Trophoblast cell (in vitro differentiated cells and primary cell): Measurements from ENCODE around the gene RAD51D.
"Not testable (repeated sequence)": the region's sequence is repeated elsewhere in the genome, so short reads cannot be mapped to it uniquely, and the experiment has no call there.

Experiments used
- DNase-seq, 2 donors: peaks; one replicate each; pipeline ENCODE4 v3.0.0-alpha.2; 2016
- H2AFZ ChIP-seq: 2 replicates; pipeline ENCODE4 v1.6.1; 2013; ENCODE audit warnings: low read length, moderate library complexity, mild to moderate bottlenecking; ENCODE audit not compliant: insufficient read depth, poor library complexity
- H2AK5ac ChIP-seq: 2 replicates; pipeline ENCODE4 v1.6.1; 2013; ENCODE audit warnings: mild to moderate bottlenecking, low read length
- H2BK120ac ChIP-seq: 2 replicates; pipeline ENCODE4 v1.6.1; 2013; ENCODE audit warnings: low read length, mild to moderate bottlenecking, moderate library complexity; ENCODE audit not compliant: insufficient read depth, poor library complexity
- H2BK12ac ChIP-seq: 2 replicates; pipeline ENCODE4 v1.6.1; 2013; ENCODE audit warnings: mild to moderate bottlenecking, low read length, moderate library complexity
- H2BK5ac ChIP-seq: 2 replicates; pipeline ENCODE4 v1.6.1; 2013; ENCODE audit warnings: low read length, low read depth, moderate library complexity, mild to moderate bottlenecking; ENCODE audit not compliant: poor library complexity
- H3K14ac ChIP-seq: 2 replicates; pipeline ENCODE4 v1.6.1; 2013; ENCODE audit warnings: mild to moderate bottlenecking, low read length
- H3K18ac ChIP-seq: 2 replicates; pipeline ENCODE4 v1.6.1; 2013; ENCODE audit warnings: mild to moderate bottlenecking, low read length
- H3K23ac ChIP-seq: 2 replicates; pipeline ENCODE4 v1.6.1; 2013; ENCODE audit warnings: low read length
- H3K27ac ChIP-seq: 2 replicates; pipeline ENCODE4 v1.5.1; 2013; ENCODE audit warnings: low read depth, mild to moderate bottlenecking, inconsistent platforms, low read length, moderate library complexity
- H3K27me3 ChIP-seq: 2 replicates; pipeline ENCODE4 v1.6.1; 2013; ENCODE audit warnings: inconsistent platforms, mild to moderate bottlenecking, low read length, moderate library complexity; ENCODE audit not compliant: insufficient read depth
- H3K36me3 ChIP-seq, 2 experiments: 1 replicate in 1 of 2; 2 replicates in 1 of 2; pipeline ENCODE4 v1.6.1; 2013; ENCODE audit warnings: low read length in 2 of 2, mild to moderate bottlenecking in 2 of 2, moderate library complexity in 1 of 2; ENCODE audit not compliant: insufficient read depth in 2 of 2, control insufficient read depth in 1 of 2
- H3K4ac ChIP-seq: 2 replicates; pipeline ENCODE4 v1.6.1; 2013; ENCODE audit warnings: low read depth, mild to moderate bottlenecking, low read length, moderate library complexity
- H3K4me1 ChIP-seq, 2 experiments: 1 replicate in 1 of 2; 2 replicates in 1 of 2; pipeline ENCODE4 v1.6.1; 2013; ENCODE audit warnings: low read length in 2 of 2, mild to moderate bottlenecking in 2 of 2, moderate library complexity in 1 of 2; ENCODE audit not compliant: insufficient read depth in 2 of 2, control insufficient read depth in 1 of 2
- H3K4me2 ChIP-seq: 2 replicates; pipeline ENCODE4 v1.6.1; 2013; ENCODE audit warnings: inconsistent platforms, mild to moderate bottlenecking, low read length, moderate library complexity
- H3K4me3 ChIP-seq: 2 replicates; pipeline ENCODE4 v1.5.1; 2013; ENCODE audit warnings: mild to moderate bottlenecking, low read depth, low read length, inconsistent platforms
- H3K79me1 ChIP-seq: one replicate; pipeline ENCODE4 v1.6.1; 2013; ENCODE audit warnings: low read length
- H3K79me2 ChIP-seq: 2 replicates; pipeline ENCODE4 v1.6.1; 2013; ENCODE audit warnings: low read length, mild to moderate bottlenecking; ENCODE audit not compliant: control insufficient read depth, insufficient read depth, poor library complexity
- H3K9ac ChIP-seq: 2 replicates; pipeline ENCODE4 v1.6.1; 2013; ENCODE audit warnings: mild to moderate bottlenecking, low read length
- H3K9me3 ChIP-seq: 2 replicates; pipeline ENCODE4 v1.6.1; 2013; ENCODE audit warnings: low read depth, mild to moderate bottlenecking, control low read depth, inconsistent platforms, low read length; ENCODE audit not compliant: insufficient read depth
- H4K12ac ChIP-seq: 2 replicates; pipeline ENCODE4 v1.6.1; 2013; ENCODE audit warnings: low read depth, mild to moderate bottlenecking, low read length, moderate library complexity
- H4K8ac ChIP-seq: 2 replicates; pipeline ENCODE4 v1.6.1; 2013; ENCODE audit warnings: low read depth, mild to moderate bottlenecking, low read length, moderate library complexity
- H4K91ac ChIP-seq: one replicate; pipeline ENCODE4 v1.6.1; 2013; ENCODE audit warnings: low read depth, mild to moderate bottlenecking, low read length, moderate library complexity
- WGBS: extraction: QIAGEN DNeasy Blood & Tissue Kit; methylation state at CpG from one replicate; pipeline ENCODE4 v1.1.7; 2013; ENCODE audit warnings: missing lambda C conversion rate; ENCODE audit not compliant: insufficient read length, insufficient coverage; ENCODE audit errors: extremely low coverage; 5-methylcytosine and 5-hydroxymethylcytosine counted together

The RAD51D gene

DNA sequence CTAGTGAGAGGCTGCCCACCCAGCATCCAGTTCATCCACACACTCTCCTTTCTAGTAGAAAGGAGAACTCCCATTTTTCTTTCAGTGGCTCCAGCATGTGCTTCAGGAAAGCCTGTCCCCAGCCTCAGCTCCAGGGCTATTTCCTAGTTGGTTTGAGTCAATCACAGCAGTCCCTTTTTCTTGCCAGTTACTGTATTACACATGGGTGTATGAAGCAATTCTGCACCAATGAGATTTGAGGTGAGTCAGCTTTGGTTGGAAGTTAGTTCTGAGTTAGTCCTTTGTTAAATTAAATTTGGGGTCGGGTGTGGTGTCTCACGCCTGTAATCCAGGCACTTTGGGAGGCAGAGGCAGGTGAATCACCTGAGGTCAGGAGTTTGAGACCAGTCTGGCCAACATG lies 24.8 kb downstream of the RAD51D start:
- Histone ChIP-seq H3K23ac (no peak overlapping the region), H2BK5ac (no peak overlapping the region)
- no CpG with 5 or more reads among the region's 2 CpGs for whole genome bisulfite sequencing

GRCh38 chr17:35090707-35091106 lies 29.0 kb downstream of the RAD51D start:
- H2BK12ac ChIP-seq, H3K36me3 ChIP-seq, DNase-seq, H2AFZ ChIP-seq, H3K27ac ChIP-seq, H3K9ac ChIP-seq, H2AK5ac ChIP-seq, H3K79me2 ChIP-seq, H2BK5ac ChIP-seq, H3K4me3 ChIP-seq, H4K12ac ChIP-seq, H4K91ac ChIP-seq, H4K8ac ChIP-seq, H3K23ac ChIP-seq, H3K4me2 ChIP-seq, H2BK120ac ChIP-seq, H3K18ac ChIP-seq, H3K9me3 ChIP-seq, H3K4ac ChIP-seq, H3K14ac ChIP-seq, H3K27me3 ChIP-seq: not testable (repeated sequence)
- Histone ChIP-seq H3K79me1 (peaks cover 10% of the 10 kb centered on the region), H3K4me1 (peaks cover 3 to 11% of the 10 kb centered on the region in 2 experiments)
- WGBS: no CpG with 5 or more reads among the region's 11 CpGs

More for the DNA sequence above, 24.8 kb downstream of the RAD51D start:
- Histone ChIP-seq H3K9me3 (no peaks in the 10 kb centered on the region), H4K12ac (no peak overlapping the region), H3K36me3 (peaks cover 0 to 3% of the 10 kb centered on the region in 2 experiments), H3K4ac (no peak overlapping the region), H3K4me1 (peaks cover 0 to 1% of the 10 kb centered on the region in 2 experiments), H3K9ac (no peak overlapping the region), H4K91ac (no peak overlapping the region), H3K4me2 (no peak overlapping the region), H2AFZ (no peak overlapping the region), H2BK12ac (no peak overlapping the region), H3K4me3 (no peak overlapping the region), H3K18ac (no peak overlapping the region), H3K79me1 (no peaks in the 10 kb centered on the region), H2BK120ac (no peak overlapping the region), H3K27ac (no peak overlapping the region), H3K14ac (no peak overlapping the region), H3K79me2 (no peaks in the 10 kb centered on the region), H3K27me3 (no peaks in the 10 kb centered on the region), H4K8ac (no peak overlapping the region), H2AK5ac (no peak overlapping the region)
- peak in 1 of 2 donors; percentile 12 for DNase-seq

DNA sequence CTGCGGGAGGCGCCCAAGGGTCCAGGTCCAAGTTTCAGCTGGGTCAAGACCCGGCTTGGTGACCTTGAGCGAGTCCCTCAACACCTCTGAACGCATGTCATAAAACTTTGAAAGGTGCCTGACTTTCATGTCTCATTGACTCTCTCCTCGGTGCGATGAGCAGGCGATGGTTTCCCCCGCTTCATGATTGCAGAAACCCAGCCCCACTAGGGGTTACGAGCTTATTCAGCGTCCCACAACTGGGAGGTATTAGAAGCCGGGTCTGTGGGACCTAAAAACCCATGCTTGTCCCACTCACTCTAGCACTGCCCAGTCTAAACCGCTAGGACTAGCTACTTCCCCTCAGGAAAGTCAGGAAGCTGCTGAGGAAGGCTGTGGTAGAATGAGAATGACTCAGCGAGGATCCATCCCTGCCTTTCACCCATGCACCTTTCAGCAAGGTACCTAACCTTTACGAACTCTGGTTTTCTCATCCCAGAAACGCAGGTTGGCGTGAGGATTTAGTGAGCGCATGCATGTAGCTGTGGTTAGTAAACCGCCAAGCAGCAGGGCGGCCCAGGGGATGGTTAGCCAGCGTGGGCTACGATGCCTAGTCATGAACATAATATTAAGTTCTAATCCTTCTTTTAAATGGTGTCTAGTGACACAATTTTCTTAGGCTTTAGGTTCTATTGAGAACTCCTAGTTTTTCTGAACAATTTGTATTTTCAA lies 29.9 kb downstream of the RAD51D start:
- H4K8ac ChIP-seq: peak overlapping the region; percentile 49
- peak overlapping the region; percentile 6 for H3K9ac ChIP-seq
- WGBS: no CpG with 5 or more reads among the region's 22 CpGs
- H3K4ac ChIP-seq: no peak overlapping the region
- H3K4me3 ChIP-seq: peak overlapping the region; percentile 38
- H3K36me3 ChIP-seq: no peaks in the 10 kb centered on the region
- DNase-seq: peak; percentile 29 to 63
- H4K91ac ChIP-seq: peak overlapping the region; percentile 31
- H3K18ac ChIP-seq: no peak overlapping the region
- peak overlapping the region; percentile 23 for H2BK12ac ChIP-seq
- H3K27me3 ChIP-seq: no peaks in the 10 kb centered on the region
- H2BK120ac ChIP-seq: no peak overlapping the region
- H3K27ac ChIP-seq: peak overlapping the region; percentile 30
- H3K79me1 ChIP-seq: peaks cover 10% of the 10 kb centered on the region
- H3K14ac ChIP-seq: no peak overlapping the region
- peaks cover 3 to 11% of the 10 kb centered on the region in 2 experiments for H3K4me1 ChIP-seq
- peak overlapping the region; percentile 45 for H4K12ac ChIP-seq
- peaks cover 4% of the 10 kb centered on the region for H3K79me2 ChIP-seq
- H2AFZ ChIP-seq: peak overlapping the region; percentile 13
- H3K23ac ChIP-seq: no peak overlapping the region
- H3K9me3 ChIP-seq: no peaks in the 10 kb centered on the region
- H3K4me2 ChIP-seq: peak overlapping the region; percentile 65
- H2BK5ac ChIP-seq: peak overlapping the region; percentile 12
- H2AK5ac ChIP-seq: no peak overlapping the region

- Histone ChIP-seq H3K27ac (peak overlapping the region; percentile 72), H2AK5ac (no peak overlapping the region), H3K36me3 (no peaks in the 10 kb centered on the region), H4K12ac (peak overlapping the region; percentile 56), H3K4me2 (peak overlapping the region; percentile 65), H3K23ac (no peak overlapping the region), H3K27me3 (no peaks in the 10 kb centered on the region), H2BK120ac (peak overlapping the region; percentile 12), H3K4ac (peak overlapping the region; percentile 57), H3K4me1 (peaks cover 3 to 11% of the 10 kb centered on the region in 2 experiments), H2BK5ac (peak overlapping the region; percentile 67), H2AFZ (peak overlapping the region; percentile 49), H3K79me1 (peaks cover 10% of the 10 kb centered on the region), H2BK12ac (no peak overlapping the region), H3K4me3 (peak overlapping the region; percentile 76), H3K14ac (peak overlapping the region; percentile 90), H3K18ac (peak overlapping the region; percentile 76), H4K91ac (peak overlapping the region; percentile 82), H3K9me3 (no peaks in the 10 kb centered on the region), H3K79me2 (peaks cover 4% of the 10 kb centered on the region), H3K9ac (peak overlapping the region; percentile 6), H4K8ac (peak overlapping the region; percentile 84)
- DNase-seq: peak; percentile 75 to 91
- no CpG with 5 or more reads among the region's 80 CpGs for WGBS
Measured at GRCh38 chr17:35088881-35089585, 30.6 kb downstream of the RAD51D start.
